Measurements from ENCODE around the gene UPF3A.
"Not testable (repeated sequence)": the region's sequence is repeated elsewhere in the genome, so short reads cannot be mapped to it uniquely, and the experiment has no call there.

Gene UPF3A

GRCh38 chr13:114325729-114326128 is 44.3 kb downstream of the UPF3A start:
- H3K9ac ChIP-seq (ENCODE audit: low read depth in 1 of 2, low read length in 2 of 2), result no peak overlapping the region
- H3K36me3 ChIP-seq (ENCODE audit: control insufficient read depth in 2 of 2, insufficient read depth in 2 of 2, low read length in 2 of 2), result peaks cover 30 to 36% of the 10 kb centered on the region in 2 donors
- no peak overlapping the region for H3K4me3 ChIP-seq (ENCODE audit: low read length in 2 of 2)
- no peaks in the 10 kb centered on the region for H3K4me1 ChIP-seq (ENCODE audit: control insufficient read depth in 2 of 2, insufficient read depth in 2 of 2, low read length in 2 of 2)
- H3K27ac ChIP-seq (ENCODE audit: low read depth in 2 of 2, low read length in 2 of 2), result no peak overlapping the region
- no peaks in the 10 kb centered on the region for H3K9me3 ChIP-seq (ENCODE audit: control insufficient read depth in 2 of 2, low read length in 2 of 2)
- H3K27me3 ChIP-seq (ENCODE audit: control insufficient read depth in 2 of 2, insufficient read depth in 2 of 2, low read length in 2 of 2), result no peaks in the 10 kb centered on the region

GRCh38 chr13:114328034-114328433 is 46.6 kb downstream of the UPF3A start:
- Histone ChIP-seq H3K27ac (ENCODE audit: low read depth in 2 of 2, low read length in 2 of 2) (no peak overlapping the region), H3K27me3 (ENCODE audit: control insufficient read depth in 2 of 2, insufficient read depth in 2 of 2, low read length in 2 of 2) (no peaks in the 10 kb centered on the region), H3K4me1 (ENCODE audit: control insufficient read depth in 2 of 2, insufficient read depth in 2 of 2, low read length in 2 of 2) (no peaks in the 10 kb centered on the region), H3K9ac (ENCODE audit: low read depth in 1 of 2, low read length in 2 of 2) (no peak overlapping the region), H3K36me3 (ENCODE audit: control insufficient read depth in 2 of 2, insufficient read depth in 2 of 2, low read length in 2 of 2) (peaks cover 17 to 29% of the 10 kb centered on the region in 2 donors), H3K4me3 (ENCODE audit: low read length in 2 of 2) (no peak overlapping the region), H3K9me3 (ENCODE audit: control insufficient read depth in 2 of 2, low read length in 2 of 2) (no peaks in the 10 kb centered on the region)

- Histone ChIP-seq H3K36me3 (ENCODE audit: control insufficient read depth in 2 of 2, insufficient read depth in 2 of 2, low read length in 2 of 2) (peaks cover 12 to 25% of the 10 kb centered on the region in 2 donors), H3K4me3 (ENCODE audit: low read length in 2 of 2) (no peak overlapping the region), H3K4me1 (ENCODE audit: control insufficient read depth in 2 of 2, insufficient read depth in 2 of 2, low read length in 2 of 2) (no peaks in the 10 kb centered on the region), H3K9me3 (ENCODE audit: control insufficient read depth in 2 of 2, low read length in 2 of 2) (no peaks in the 10 kb centered on the region), H3K9ac (ENCODE audit: low read depth in 1 of 2, low read length in 2 of 2) (no peak overlapping the region), H3K27ac (ENCODE audit: low read depth in 2 of 2, low read length in 2 of 2) (no peak overlapping the region), H3K27me3 (ENCODE audit: control insufficient read depth in 2 of 2, insufficient read depth in 2 of 2, low read length in 2 of 2) (no peaks in the 10 kb centered on the region)
Observed at GRCh38 chr13:114328595-114328994, 47.2 kb downstream of the UPF3A start.

GRCh38 chr13:114330086-114330485 is 48.7 kb downstream of the UPF3A start:
- Histone ChIP-seq H3K27me3 (ENCODE audit: control insufficient read depth in 2 of 2, insufficient read depth in 2 of 2, low read length in 2 of 2) (no peaks in the 10 kb centered on the region), H3K4me1 (ENCODE audit: control insufficient read depth in 2 of 2, insufficient read depth in 2 of 2, low read length in 2 of 2) (peaks cover 0 to 2% of the 10 kb centered on the region in 2 donors), H3K4me3 (ENCODE audit: low read length in 2 of 2) (no peak overlapping the region), H3K36me3 (ENCODE audit: control insufficient read depth in 2 of 2, insufficient read depth in 2 of 2, low read length in 2 of 2) (peaks cover 0 to 10% of the 10 kb centered on the region in 2 donors), H3K27ac (ENCODE audit: low read depth in 2 of 2, low read length in 2 of 2) (no peak overlapping the region), H3K9me3 (ENCODE audit: control insufficient read depth in 2 of 2, low read length in 2 of 2) (no peaks in the 10 kb centered on the region), H3K9ac (ENCODE audit: low read depth in 1 of 2, low read length in 2 of 2) (no peak overlapping the region)

- not testable (repeated sequence) for H3K27ac ChIP-seq (ENCODE audit: low read depth in 2 of 2, low read length in 2 of 2); H3K27me3 ChIP-seq (ENCODE audit: control insufficient read depth in 2 of 2, insufficient read depth in 2 of 2, low read length in 2 of 2); H3K36me3 ChIP-seq (ENCODE audit: control insufficient read depth in 2 of 2, insufficient read depth in 2 of 2, low read length in 2 of 2); H3K9me3 ChIP-seq (ENCODE audit: control insufficient read depth in 2 of 2, low read length in 2 of 2); H3K4me3 ChIP-seq (ENCODE audit: low read length in 2 of 2); H3K4me1 ChIP-seq (ENCODE audit: control insufficient read depth in 2 of 2, insufficient read depth in 2 of 2, low read length in 2 of 2); H3K9ac ChIP-seq (ENCODE audit: low read depth in 1 of 2, low read length in 2 of 2)
Observed at GRCh38 chr13:114333881-114334280, 52.5 kb downstream of the UPF3A start.

- H3K4me1 ChIP-seq (ENCODE audit: control insufficient read depth in 2 of 2, insufficient read depth in 2 of 2, low read length in 2 of 2), result peaks cover 0 to 2% of the 10 kb centered on the region in 2 donors
- no peaks in the 10 kb centered on the region for H3K27me3 ChIP-seq (ENCODE audit: control insufficient read depth in 2 of 2, insufficient read depth in 2 of 2, low read length in 2 of 2)
- H3K36me3 ChIP-seq (ENCODE audit: control insufficient read depth in 2 of 2, insufficient read depth in 2 of 2, low read length in 2 of 2), result no peaks in the 10 kb centered on the region
- H3K9me3 ChIP-seq (ENCODE audit: control insufficient read depth in 2 of 2, low read length in 2 of 2), result no peaks in the 10 kb centered on the region
- H3K9ac ChIP-seq (ENCODE audit: low read depth in 1 of 2, low read length in 2 of 2), result no peak overlapping the region
- H3K4me3 ChIP-seq (ENCODE audit: low read length in 2 of 2), result no peak overlapping the region
- H3K27ac ChIP-seq (ENCODE audit: low read depth in 2 of 2, low read length in 2 of 2), result no peak overlapping the region
Observed at GRCh38 chr13:114334305-114335053, 53.1 kb downstream of the UPF3A start.

GRCh38 chr13:114336457-114336856 is 55.1 kb downstream of the UPF3A start:
- not testable (repeated sequence) for H3K36me3 ChIP-seq (ENCODE audit: control insufficient read depth in 2 of 2, insufficient read depth in 2 of 2, low read length in 2 of 2); H3K9me3 ChIP-seq (ENCODE audit: control insufficient read depth in 2 of 2, low read length in 2 of 2)

GRCh38 chr13:114338959-114339358 is 57.6 kb downstream of the UPF3A start:
- no peak overlapping the region for H3K27ac ChIP-seq (ENCODE audit: low read depth in 2 of 2, low read length in 2 of 2)
- H3K9ac ChIP-seq (ENCODE audit: low read depth in 1 of 2, low read length in 2 of 2), result no peak overlapping the region
- H3K4me3 ChIP-seq (ENCODE audit: low read length in 2 of 2), result no peak overlapping the region
- H3K27me3 ChIP-seq (ENCODE audit: control insufficient read depth in 2 of 2, insufficient read depth in 2 of 2, low read length in 2 of 2), result no peaks in the 10 kb centered on the region
- H3K9me3 ChIP-seq (ENCODE audit: control insufficient read depth in 2 of 2, low read length in 2 of 2), result no peaks in the 10 kb centered on the region
- no peaks in the 10 kb centered on the region for H3K36me3 ChIP-seq (ENCODE audit: control insufficient read depth in 2 of 2, insufficient read depth in 2 of 2, low read length in 2 of 2)
- H3K4me1 ChIP-seq (ENCODE audit: control insufficient read depth in 2 of 2, insufficient read depth in 2 of 2, low read length in 2 of 2), result peaks cover 0 to 2% of the 10 kb centered on the region in 2 donors

More at GRCh38 chr13:114336457-114336856, 55.1 kb downstream of the UPF3A start:
- not testable (repeated sequence) for H3K4me3 ChIP-seq (ENCODE audit: low read length in 2 of 2); H3K27me3 ChIP-seq (ENCODE audit: control insufficient read depth in 2 of 2, insufficient read depth in 2 of 2, low read length in 2 of 2); H3K4me1 ChIP-seq (ENCODE audit: control insufficient read depth in 2 of 2, insufficient read depth in 2 of 2, low read length in 2 of 2); H3K9ac ChIP-seq (ENCODE audit: low read depth in 1 of 2, low read length in 2 of 2); H3K27ac ChIP-seq (ENCODE audit: low read depth in 2 of 2, low read length in 2 of 2)

GRCh38 chr13:114339857-114340534 is 58.6 kb downstream of the UPF3A start:
- H3K4me3 ChIP-seq (ENCODE audit: low read length in 2 of 2), result no peak overlapping the region
- H3K9ac ChIP-seq (ENCODE audit: low read depth in 1 of 2, low read length in 2 of 2), result no peak overlapping the region
- H3K9me3 ChIP-seq (ENCODE audit: control insufficient read depth in 2 of 2, low read length in 2 of 2), result no peaks in the 10 kb centered on the region
- H3K36me3 ChIP-seq (ENCODE audit: control insufficient read depth in 2 of 2, insufficient read depth in 2 of 2, low read length in 2 of 2), result no peaks in the 10 kb centered on the region
- H3K27me3 ChIP-seq (ENCODE audit: control insufficient read depth in 2 of 2, insufficient read depth in 2 of 2, low read length in 2 of 2), result no peaks in the 10 kb centered on the region
- H3K27ac ChIP-seq (ENCODE audit: low read depth in 2 of 2, low read length in 2 of 2), result no peak overlapping the region
- no peaks in the 10 kb centered on the region for H3K4me1 ChIP-seq (ENCODE audit: control insufficient read depth in 2 of 2, insufficient read depth in 2 of 2, low read length in 2 of 2)

- H3K9me3 ChIP-seq (ENCODE audit: control insufficient read depth in 2 of 2, low read length in 2 of 2), result no peaks in the 10 kb centered on the region
- H3K36me3 ChIP-seq (ENCODE audit: control insufficient read depth in 2 of 2, insufficient read depth in 2 of 2, low read length in 2 of 2), result no peaks in the 10 kb centered on the region
- H3K4me3 ChIP-seq (ENCODE audit: low read length in 2 of 2), result no peak overlapping the region
- H3K27ac ChIP-seq (ENCODE audit: low read depth in 2 of 2, low read length in 2 of 2), result no peak overlapping the region
- H3K27me3 ChIP-seq (ENCODE audit: control insufficient read depth in 2 of 2, insufficient read depth in 2 of 2, low read length in 2 of 2), result no peaks in the 10 kb centered on the region
- H3K9ac ChIP-seq (ENCODE audit: low read depth in 1 of 2, low read length in 2 of 2), result no peak overlapping the region
- H3K4me1 ChIP-seq (ENCODE audit: control insufficient read depth in 2 of 2, insufficient read depth in 2 of 2, low read length in 2 of 2), result no peaks in the 10 kb centered on the region
Observed at GRCh38 chr13:114341003-114341777, 59.8 kb downstream of the UPF3A start.
